Liver (tissue), 3 donors: ENCODE results near the gene SCNN1A.

Experiments
- ATF3 ChIP-seq: IDR thresholded peaks from 2 replicates; pipeline ENCODE4 v1.6.1; 2016; ENCODE audit warnings: antibody characterized with exemption
- EGR1 ChIP-seq, 2 donors: IDR thresholded peaks; 2 replicates each; pipeline ENCODE4 v1.6.1; 2016 to 2018; ENCODE audit warnings: antibody characterized with exemption in 2 of 2, low read depth in 2 of 2
- FOXA1 ChIP-seq: IDR thresholded peaks from 2 replicates; pipeline ENCODE4 v1.6.1; 2016; ENCODE audit warnings: antibody characterized with exemption
- GABPA ChIP-seq, 2 donors: IDR thresholded peaks in 1 of 2; conservative IDR thresholded peaks in 1 of 2; 2 replicates each; pipeline ENCODE4 v1.6.1; 2016; ENCODE audit warnings: antibody characterized with exemption in 2 of 2, mild to moderate bottlenecking in 1 of 2, moderate library complexity in 1 of 2
- HNF4G ChIP-seq: IDR thresholded peaks from 2 replicates; pipeline ENCODE4 v1.6.1; 2016; ENCODE audit warnings: antibody characterized with exemption
- JUND ChIP-seq, 2 donors: IDR thresholded peaks; 2 replicates each; pipeline ENCODE4 v1.6.1; 2016; ENCODE audit warnings: antibody characterized with exemption in 2 of 2
- RAD21 ChIP-seq, 2 donors: IDR thresholded peaks; 2 replicates each; pipeline ENCODE4 v1.6.1; 2016; ENCODE audit warnings: antibody characterized with exemption in 2 of 2, mild to moderate bottlenecking in 2 of 2
- REST ChIP-seq: IDR thresholded peaks from 2 replicates; pipeline ENCODE4 v1.6.1; 2016; ENCODE audit warnings: antibody characterized with exemption, mild to moderate bottlenecking
- TAF1 ChIP-seq: conservative IDR thresholded peaks from 2 replicates; pipeline ENCODE4 v1.6.1; 2016; ENCODE audit warnings: antibody characterized with exemption, mild to moderate bottlenecking
- YY1 ChIP-seq: IDR thresholded peaks from 2 replicates; pipeline ENCODE4 v1.6.1; 2016; ENCODE audit warnings: antibody characterized with exemption, mild to moderate bottlenecking
- TF ChIP-seq, protein P1 (sequence below): fragments of 150-350 bp; IDR thresholded peaks from 2 replicates; pipeline ENCODE4 v1.5.1; 2017; ENCODE audit warnings: improper control_type of control experiment, low read depth, low read length; ENCODE audit not compliant: missing input control
- TF ChIP-seq, protein P2 (sequence below): IDR thresholded peaks from 2 replicates; pipeline ENCODE4 v1.6.1; 2016; ENCODE audit warnings: antibody characterized with exemption
- TF ChIP-seq, protein P3 (sequence below): IDR thresholded peaks from 2 replicates; pipeline ENCODE4 v1.6.1; 2016; ENCODE audit warnings: antibody characterized with exemption
- donor health status: healthy.
- donor health status: healthy.

- TF ChIP-seq YY1 (no peak), REST (no peak), EGR1 (IDR thresholded peaks at IDR 0.05; ENCODE audit: low read depth in 2 of 2) (no peak), RAD21 (IDR thresholded peaks at IDR 0.05) (no peak), TAF1 (no peak), ATF3 (no peak), FOXA1 (no peak), HNF4G (no peak), JUND (IDR thresholded peaks at IDR 0.05) (no peak), GABPA (IDR thresholded peaks at IDR 0.05 in 1 of 2, conservative IDR thresholded peaks at IDR 0.05 in 1 of 2) (no peak)
- TF ChIP-seq, protein P1, sequence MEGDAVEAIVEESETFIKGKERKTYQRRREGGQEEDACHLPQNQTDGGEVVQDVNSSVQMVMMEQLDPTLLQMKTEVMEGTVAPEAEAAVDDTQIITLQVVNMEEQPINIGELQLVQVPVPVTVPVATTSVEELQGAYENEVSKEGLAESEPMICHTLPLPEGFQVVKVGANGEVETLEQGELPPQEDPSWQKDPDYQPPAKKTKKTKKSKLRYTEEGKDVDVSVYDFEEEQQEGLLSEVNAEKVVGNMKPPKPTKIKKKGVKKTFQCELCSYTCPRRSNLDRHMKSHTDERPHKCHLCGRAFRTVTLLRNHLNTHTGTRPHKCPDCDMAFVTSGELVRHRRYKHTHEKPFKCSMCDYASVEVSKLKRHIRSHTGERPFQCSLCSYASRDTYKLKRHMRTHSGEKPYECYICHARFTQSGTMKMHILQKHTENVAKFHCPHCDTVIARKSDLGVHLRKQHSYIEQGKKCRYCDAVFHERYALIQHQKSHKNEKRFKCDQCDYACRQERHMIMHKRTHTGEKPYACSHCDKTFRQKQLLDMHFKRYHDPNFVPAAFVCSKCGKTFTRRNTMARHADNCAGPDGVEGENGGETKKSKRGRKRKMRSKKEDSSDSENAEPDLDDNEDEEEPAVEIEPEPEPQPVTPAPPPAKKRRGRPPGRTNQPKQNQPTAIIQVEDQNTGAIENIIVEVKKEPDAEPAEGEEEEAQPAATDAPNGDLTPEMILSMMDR: no peak
- TF ChIP-seq, protein P2, sequence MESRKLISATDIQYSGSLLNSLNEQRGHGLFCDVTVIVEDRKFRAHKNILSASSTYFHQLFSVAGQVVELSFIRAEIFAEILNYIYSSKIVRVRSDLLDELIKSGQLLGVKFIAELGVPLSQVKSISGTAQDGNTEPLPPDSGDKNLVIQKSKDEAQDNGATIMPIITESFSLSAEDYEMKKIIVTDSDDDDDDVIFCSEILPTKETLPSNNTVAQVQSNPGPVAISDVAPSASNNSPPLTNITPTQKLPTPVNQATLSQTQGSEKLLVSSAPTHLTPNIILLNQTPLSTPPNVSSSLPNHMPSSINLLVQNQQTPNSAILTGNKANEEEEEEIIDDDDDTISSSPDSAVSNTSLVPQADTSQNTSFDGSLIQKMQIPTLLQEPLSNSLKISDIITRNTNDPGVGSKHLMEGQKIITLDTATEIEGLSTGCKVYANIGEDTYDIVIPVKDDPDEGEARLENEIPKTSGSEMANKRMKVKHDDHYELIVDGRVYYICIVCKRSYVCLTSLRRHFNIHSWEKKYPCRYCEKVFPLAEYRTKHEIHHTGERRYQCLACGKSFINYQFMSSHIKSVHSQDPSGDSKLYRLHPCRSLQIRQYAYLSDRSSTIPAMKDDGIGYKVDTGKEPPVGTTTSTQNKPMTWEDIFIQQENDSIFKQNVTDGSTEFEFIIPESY: no peak
- TF ChIP-seq, protein P3, sequence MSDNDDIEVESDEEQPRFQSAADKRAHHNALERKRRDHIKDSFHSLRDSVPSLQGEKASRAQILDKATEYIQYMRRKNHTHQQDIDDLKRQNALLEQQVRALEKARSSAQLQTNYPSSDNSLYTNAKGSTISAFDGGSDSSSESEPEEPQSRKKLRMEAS: no peak
Observed at GRCh38 chr12:6416596-6416995, 41.2 kb upstream of the SCNN1A start.
